Liver (tissue), 9 donors: ENCODE results near the gene NCOR1. TPM values are rescaled to one million over a fixed set of nuclear protein-coding genes. Genes with fewer than 3 reads are reported as not detected.

Source experiments
- DNase-seq: peaks from one replicate; pipeline ENCODE4 v3.0.0-alpha.2; 2017; ENCODE audit warnings: low spot score
- H3K27ac ChIP-seq, 2 donors: one replicate each; pipeline ENCODE4 v1.7.0; 2013; ENCODE audit warnings: inconsistent platforms in 2 of 2, low read length in 2 of 2, control low read depth in 1 of 2, low read depth in 1 of 2, mild to moderate bottlenecking in 1 of 2
- H3K27me3 ChIP-seq, 4 donors: one replicate each; pipeline versions ENCODE4 v1.6.1 to v1.7.0; 2013; ENCODE audit warnings: low read length in 3 of 4, inconsistent platforms in 1 of 4, mild to moderate bottlenecking in 1 of 4, moderate library complexity in 1 of 4; ENCODE audit not compliant: control insufficient read depth in 4 of 4, insufficient read depth in 4 of 4
- H3K36me3 ChIP-seq, 4 donors: one replicate each; pipeline versions ENCODE4 v1.6.1 to v1.7.0; 2013; ENCODE audit warnings: low read length in 3 of 4, mild to moderate bottlenecking in 3 of 4, low read depth in 1 of 4, moderate library complexity in 1 of 4; ENCODE audit not compliant: control insufficient read depth in 4 of 4, insufficient read depth in 3 of 4
- H3K4me1 ChIP-seq, 4 donors: one replicate each; pipeline versions ENCODE4 v1.6.1 to v1.7.0; 2013; ENCODE audit warnings: low read length in 3 of 4, mild to moderate bottlenecking in 3 of 4, moderate library complexity in 1 of 4; ENCODE audit not compliant: control insufficient read depth in 4 of 4, insufficient read depth in 4 of 4
- H3K4me3 ChIP-seq, 3 donors: one replicate each; pipeline versions ENCODE4 v1.6.1 to v1.7.0; 2013; ENCODE audit warnings: low read length in 3 of 3, control low read depth in 1 of 3, low read depth in 1 of 3, mild to moderate bottlenecking in 1 of 3
- H3K9ac ChIP-seq, 2 donors: one replicate each; pipeline ENCODE4 v1.7.0; 2013; ENCODE audit warnings: low read length in 2 of 2, mild to moderate bottlenecking in 2 of 2, moderate library complexity in 2 of 2, control low read depth in 1 of 2, low read depth in 1 of 2
- H3K9me3 ChIP-seq, 4 donors: one replicate each; pipeline versions ENCODE4 v1.6.1 to v1.7.0; 2013; ENCODE audit warnings: low read length in 3 of 4; ENCODE audit not compliant: control insufficient read depth in 4 of 4
- EGR1 ChIP-seq, 2 donors: IDR thresholded peaks; 2 replicates each; pipeline ENCODE4 v1.6.1; 2016 to 2018; ENCODE audit warnings: antibody characterized with exemption in 2 of 2, low read depth in 2 of 2
- FOXA2 ChIP-seq: IDR thresholded peaks from 2 replicates; pipeline ENCODE4 v1.6.1; 2016; ENCODE audit warnings: antibody characterized with exemption
- GABPA ChIP-seq, 2 donors: IDR thresholded peaks in 1 of 2; conservative IDR thresholded peaks in 1 of 2; 2 replicates each; pipeline ENCODE4 v1.6.1; 2016; ENCODE audit warnings: antibody characterized with exemption in 2 of 2, mild to moderate bottlenecking in 1 of 2, moderate library complexity in 1 of 2
- HNF4G ChIP-seq: IDR thresholded peaks from 2 replicates; pipeline ENCODE4 v1.6.1; 2016; ENCODE audit warnings: antibody characterized with exemption
- JUND ChIP-seq, 2 donors: IDR thresholded peaks; 2 replicates each; pipeline ENCODE4 v1.6.1; 2016; ENCODE audit warnings: antibody characterized with exemption in 2 of 2
- MAX ChIP-seq: IDR thresholded peaks from 2 replicates; pipeline ENCODE4 v1.6.1; 2016; ENCODE audit warnings: antibody characterized with exemption
- NR2F2 ChIP-seq: IDR thresholded peaks from 2 replicates; pipeline ENCODE4 v1.6.1; 2016; ENCODE audit warnings: antibody characterized with exemption
- REST ChIP-seq: IDR thresholded peaks from 2 replicates; pipeline ENCODE4 v1.6.1; 2016; ENCODE audit warnings: antibody characterized with exemption, mild to moderate bottlenecking
- RXRA ChIP-seq, 2 donors: IDR thresholded peaks; 2 replicates each; pipeline ENCODE4 v1.6.1; 2017 to 2018; ENCODE audit warnings: antibody characterized with exemption in 2 of 2, mild to moderate bottlenecking in 1 of 2
- SP1 ChIP-seq: IDR thresholded peaks from 2 replicates; pipeline ENCODE4 v1.6.1; 2018; ENCODE audit warnings: antibody characterized with exemption, mild to moderate bottlenecking
- TAF1 ChIP-seq: conservative IDR thresholded peaks from 2 replicates; pipeline ENCODE4 v1.6.1; 2016; ENCODE audit warnings: antibody characterized with exemption, mild to moderate bottlenecking
- YY1 ChIP-seq: IDR thresholded peaks from 2 replicates; pipeline ENCODE4 v1.6.1; 2016; ENCODE audit warnings: antibody characterized with exemption, mild to moderate bottlenecking
- WGBS: extraction: QIAGEN DNeasy Blood & Tissue Kit; methylation state at CpG from one replicate; pipeline ENCODE4 v1.1.7; 2013; 5-methylcytosine and 5-hydroxymethylcytosine counted together
- polyA plus RNA-seq, 2 donors: library from polyadenylated mRNA; stranded (reverse) in 1 of 2; unstranded in 1 of 2; fragments of 200-250 nt in 1 of 2; fragments of >200 nt in 1 of 2; fragmentation: Nextera tagmentation in 1 of 2; extraction: Ambion mirVana in 1 of 2; gene quantifications; one replicate each; pipeline versions ENCODE4 v1.2.1 to v1.2.3, GENCODE V29; 2013 to 2015
- total RNA-seq, 2 donors: library from RNA; depleted of rRNA; stranded (reverse); fragments of >200 nt; gene quantifications; one replicate each; pipeline ENCODE4 v1.2.3, GENCODE V29; 2014
- TF ChIP-seq, protein P1 (sequence below): IDR thresholded peaks from 2 replicates; pipeline ENCODE4 v1.6.1; 2016; ENCODE audit warnings: antibody characterized with exemption
- TF ChIP-seq, protein P2 (sequence below): fragments of 150-350 bp; IDR thresholded peaks from 2 replicates; pipeline ENCODE4 v1.5.1; 2017; ENCODE audit warnings: improper control_type of control experiment, low read depth, low read length; ENCODE audit not compliant: missing input control
- donor health status: healthy.
- donor health status: healthy.
- donor health status: healthy.
- donor health status: healthy.
- donor health status: healthy.

The NCOR1 gene
- total and polyA plus RNA-seq, 4 donors = 23.6 to 94.8 (median 77.0) TPM

GRCh38 chr17:16107165-16107770, 108.1 kb downstream of the NCOR1 start:
- Histone ChIP-seq H3K27me3 (no peaks in the 10 kb centered on the region), H3K9me3 (no peaks in the 10 kb centered on the region), H3K4me1 (peaks cover 4 to 12% (median 8%) of the 10 kb centered on the region in 4 donors), H3K9ac (no peak overlapping the region), H3K36me3 (peaks cover 2 to 12% (median 5%) of the 10 kb centered on the region in 4 donors), H3K4me3 (no peak overlapping the region), H3K27ac (no peak overlapping the region)
- no peak for DNase-seq
- WGBS = 96% methylated on average over 8 of the region's 8 CpGs
- no peak for TF ChIP-seq REST
- no peak for TF ChIP-seq FOXA2
- TF ChIP-seq, protein P1, sequence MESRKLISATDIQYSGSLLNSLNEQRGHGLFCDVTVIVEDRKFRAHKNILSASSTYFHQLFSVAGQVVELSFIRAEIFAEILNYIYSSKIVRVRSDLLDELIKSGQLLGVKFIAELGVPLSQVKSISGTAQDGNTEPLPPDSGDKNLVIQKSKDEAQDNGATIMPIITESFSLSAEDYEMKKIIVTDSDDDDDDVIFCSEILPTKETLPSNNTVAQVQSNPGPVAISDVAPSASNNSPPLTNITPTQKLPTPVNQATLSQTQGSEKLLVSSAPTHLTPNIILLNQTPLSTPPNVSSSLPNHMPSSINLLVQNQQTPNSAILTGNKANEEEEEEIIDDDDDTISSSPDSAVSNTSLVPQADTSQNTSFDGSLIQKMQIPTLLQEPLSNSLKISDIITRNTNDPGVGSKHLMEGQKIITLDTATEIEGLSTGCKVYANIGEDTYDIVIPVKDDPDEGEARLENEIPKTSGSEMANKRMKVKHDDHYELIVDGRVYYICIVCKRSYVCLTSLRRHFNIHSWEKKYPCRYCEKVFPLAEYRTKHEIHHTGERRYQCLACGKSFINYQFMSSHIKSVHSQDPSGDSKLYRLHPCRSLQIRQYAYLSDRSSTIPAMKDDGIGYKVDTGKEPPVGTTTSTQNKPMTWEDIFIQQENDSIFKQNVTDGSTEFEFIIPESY = no peak
- TF ChIP-seq HNF4G = no peak
- no peak for TF ChIP-seq TAF1
- TF ChIP-seq GABPA (IDR thresholded peaks at IDR 0.05 in 1 of 2, conservative IDR thresholded peaks at IDR 0.05 in 1 of 2) = no peak

DNA sequence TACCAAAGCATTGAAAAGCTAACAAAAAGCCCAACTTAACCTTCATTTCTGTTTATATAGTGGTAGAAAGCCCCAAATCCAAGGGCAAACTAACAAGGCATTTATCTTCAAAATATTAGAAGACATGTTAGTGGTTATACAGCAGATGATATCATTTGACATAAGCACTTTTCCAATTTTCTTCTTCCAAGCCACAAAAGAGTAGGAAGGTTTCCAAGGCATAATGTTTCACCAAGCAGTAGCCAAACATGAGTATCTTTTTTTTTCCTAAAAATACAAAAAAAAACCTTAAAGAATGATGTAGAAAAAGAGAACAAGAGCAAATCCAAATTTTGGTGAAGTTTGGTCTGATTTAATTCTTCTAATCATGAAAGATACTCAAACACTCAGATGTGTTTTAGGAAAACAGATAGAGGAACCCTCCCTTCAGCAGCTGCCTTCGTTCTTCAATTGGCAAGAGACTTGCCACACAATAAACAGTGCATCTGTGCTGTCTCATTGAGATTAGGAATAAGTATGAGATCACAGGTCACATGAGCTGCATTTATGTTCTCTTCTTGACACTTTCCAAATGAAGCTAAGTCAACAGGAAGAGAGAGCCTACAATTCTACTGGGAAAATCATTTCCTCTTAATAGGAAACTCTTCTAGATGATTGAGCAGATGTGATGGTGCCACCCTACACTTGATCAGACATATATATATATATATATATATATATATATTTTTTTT, 109.0 kb downstream of the NCOR1 start:
- no peaks in the 10 kb centered on the region for H3K9me3 ChIP-seq
- no peak overlapping the region for H3K9ac ChIP-seq
- WGBS = 65% methylated on average over 1 of the region's 1 CpG
- H3K36me3 ChIP-seq = peaks cover 6 to 17% (median 8%) of the 10 kb centered on the region in 4 donors
- no peak for TF ChIP-seq YY1
- no peak for TF ChIP-seq REST
- TF ChIP-seq MAX = no peak
- no peak for TF ChIP-seq NR2F2
- TF ChIP-seq RXRA (IDR thresholded peaks at IDR 0.05) = no peak
- no peak for TF ChIP-seq GABPA (IDR thresholded peaks at IDR 0.05 in 1 of 2, conservative IDR thresholded peaks at IDR 0.05 in 1 of 2)
- no peak for TF ChIP-seq SP1
- no peak for TF ChIP-seq FOXA2
- TF ChIP-seq, protein P1 = no peak
- TF ChIP-seq TAF1 = no peak
- no peak for TF ChIP-seq EGR1 (IDR thresholded peaks at IDR 0.05; ENCODE audit: low read depth in 2 of 2)
- TF ChIP-seq JUND (IDR thresholded peaks at IDR 0.05) = no peak
- TF ChIP-seq, protein P2, sequence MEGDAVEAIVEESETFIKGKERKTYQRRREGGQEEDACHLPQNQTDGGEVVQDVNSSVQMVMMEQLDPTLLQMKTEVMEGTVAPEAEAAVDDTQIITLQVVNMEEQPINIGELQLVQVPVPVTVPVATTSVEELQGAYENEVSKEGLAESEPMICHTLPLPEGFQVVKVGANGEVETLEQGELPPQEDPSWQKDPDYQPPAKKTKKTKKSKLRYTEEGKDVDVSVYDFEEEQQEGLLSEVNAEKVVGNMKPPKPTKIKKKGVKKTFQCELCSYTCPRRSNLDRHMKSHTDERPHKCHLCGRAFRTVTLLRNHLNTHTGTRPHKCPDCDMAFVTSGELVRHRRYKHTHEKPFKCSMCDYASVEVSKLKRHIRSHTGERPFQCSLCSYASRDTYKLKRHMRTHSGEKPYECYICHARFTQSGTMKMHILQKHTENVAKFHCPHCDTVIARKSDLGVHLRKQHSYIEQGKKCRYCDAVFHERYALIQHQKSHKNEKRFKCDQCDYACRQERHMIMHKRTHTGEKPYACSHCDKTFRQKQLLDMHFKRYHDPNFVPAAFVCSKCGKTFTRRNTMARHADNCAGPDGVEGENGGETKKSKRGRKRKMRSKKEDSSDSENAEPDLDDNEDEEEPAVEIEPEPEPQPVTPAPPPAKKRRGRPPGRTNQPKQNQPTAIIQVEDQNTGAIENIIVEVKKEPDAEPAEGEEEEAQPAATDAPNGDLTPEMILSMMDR = no peak
- no peak for TF ChIP-seq HNF4G
- peak overlapping the region in 1 of 2 donors; percentile 12 for H3K27ac ChIP-seq
- no peak for DNase-seq
- H3K27me3 ChIP-seq = no peaks in the 10 kb centered on the region
- H3K4me1 ChIP-seq = peaks cover 4 to 12% (median 8%) of the 10 kb centered on the region in 4 donors
- no peak overlapping the region for H3K4me3 ChIP-seq
